A549 (cell line): ENCODE results near the gene GARS1.

Source experiments
- CHD4 ChIP-seq: fragments of 200-600 bp; sonication (generic); IDR thresholded peaks from 2 replicates; pipeline ENCODE4 v1.6.1; 2016; ENCODE audit warnings: antibody characterized with exemption, mild to moderate bottlenecking, borderline replicate concordance
- CTCF ChIP-seq: fragments of >200 bp; sonication (Bioruptor Twin); formaldehyde crosslinking; IDR thresholded peaks from 3 replicates; pipeline ENCODE4 v1.5.1; 2016
- HES2 ChIP-seq: fragments of >200 bp; sonication (Bioruptor Twin); formaldehyde crosslinking; IDR thresholded peaks from 2 replicates; pipeline ENCODE4 v1.6.1; 2016
- HEYL ChIP-seq: fragments of 250-450 bp; sonication (Bioruptor Pico); IDR thresholded peaks from 2 replicates; pipeline ENCODE4 v1.8.0; 2021; ENCODE audit warnings: mild to moderate bottlenecking, moderate library complexity
- JUN ChIP-seq, 2 experiments: fragments of >200 bp; sonication (Bioruptor Twin); formaldehyde crosslinking; IDR thresholded peaks; 2 replicates in 1 of 2; 3 replicates in 1 of 2; pipeline ENCODE4 v1.6.1; 2016 to 2017
- KDM1A ChIP-seq: fragments of 200-600 bp; sonication (generic); IDR thresholded peaks from 2 replicates; pipeline ENCODE4 v1.6.1; 2016; ENCODE audit warnings: low read depth, mild to moderate bottlenecking
- MAX ChIP-seq: IDR thresholded peaks from 2 replicates; pipeline ENCODE4 v1.6.1; 2012
- MAZ ChIP-seq: fragments of 150-350 bp; IDR thresholded peaks from 2 replicates; pipeline ENCODE4 v1.6.1; 2014; ENCODE audit warnings: antibody characterized with exemption, low read depth, low read length, borderline replicate concordance
- NFE2L2 ChIP-seq: fragments of 150-350 bp; conservative IDR thresholded peaks from 2 replicates; pipeline ENCODE4 v1.6.1; 2014; ENCODE audit warnings: low read length
- POLR2A ChIP-seq: IDR thresholded peaks from 2 replicates; pipeline ENCODE4 v1.6.1; 2012; ENCODE audit warnings: mild to moderate bottlenecking, low read length
- RCOR1 ChIP-seq: fragments of 150-350 bp; IDR thresholded peaks from 2 replicates; pipeline ENCODE4 v1.6.1; 2014; ENCODE audit warnings: antibody characterized with exemption, low read length, low read depth
- REST ChIP-seq: fragments of 200-600 bp; sonication (generic); IDR thresholded peaks from 2 replicates; pipeline ENCODE4 v1.6.1; 2016; ENCODE audit warnings: antibody characterized with exemption, mild to moderate bottlenecking, moderate library complexity
- SMC3 ChIP-seq: fragments of >200 bp; sonication (Bioruptor Twin); formaldehyde crosslinking; IDR thresholded peaks from 3 replicates; pipeline ENCODE4 v1.6.1; 2018; ENCODE audit warnings: inconsistent platforms
- ZFP36 ChIP-seq: fragments of 450-650 bp; IDR thresholded peaks from 2 replicates; pipeline ENCODE4 v1.6.1; 2014; ENCODE audit warnings: borderline replicate concordance; ENCODE audit not compliant: partially characterized antibody

- TF ChIP-seq CTCF (no peak), SMC3 (no peak), KDM1A (no peak), RCOR1 (no peak), REST (no peak), MAX (no peak), MAZ (no peak), NFE2L2 (no peak), HES2 (no peak), ZFP36 (no peak), POLR2A (no peak), HEYL (CRISPR knock-in tag) (no peak), JUN (IDR thresholded peaks at IDR 0.05) (no peak), CHD4 (no peak)
Measured at GRCh38 chr7:30630986-30631385, 36.3 kb downstream of the GARS1 start.
